ENCODE results near the gene CTDSP1. TPM values are rescaled to one million over a fixed set of nuclear protein-coding genes. Genes with fewer than 3 reads are reported as not detected.

The CTDSP1 gene
- total RNA-seq, 2 experiments from 2014 or later = 64.4 to 69.7 TPM

DNA sequence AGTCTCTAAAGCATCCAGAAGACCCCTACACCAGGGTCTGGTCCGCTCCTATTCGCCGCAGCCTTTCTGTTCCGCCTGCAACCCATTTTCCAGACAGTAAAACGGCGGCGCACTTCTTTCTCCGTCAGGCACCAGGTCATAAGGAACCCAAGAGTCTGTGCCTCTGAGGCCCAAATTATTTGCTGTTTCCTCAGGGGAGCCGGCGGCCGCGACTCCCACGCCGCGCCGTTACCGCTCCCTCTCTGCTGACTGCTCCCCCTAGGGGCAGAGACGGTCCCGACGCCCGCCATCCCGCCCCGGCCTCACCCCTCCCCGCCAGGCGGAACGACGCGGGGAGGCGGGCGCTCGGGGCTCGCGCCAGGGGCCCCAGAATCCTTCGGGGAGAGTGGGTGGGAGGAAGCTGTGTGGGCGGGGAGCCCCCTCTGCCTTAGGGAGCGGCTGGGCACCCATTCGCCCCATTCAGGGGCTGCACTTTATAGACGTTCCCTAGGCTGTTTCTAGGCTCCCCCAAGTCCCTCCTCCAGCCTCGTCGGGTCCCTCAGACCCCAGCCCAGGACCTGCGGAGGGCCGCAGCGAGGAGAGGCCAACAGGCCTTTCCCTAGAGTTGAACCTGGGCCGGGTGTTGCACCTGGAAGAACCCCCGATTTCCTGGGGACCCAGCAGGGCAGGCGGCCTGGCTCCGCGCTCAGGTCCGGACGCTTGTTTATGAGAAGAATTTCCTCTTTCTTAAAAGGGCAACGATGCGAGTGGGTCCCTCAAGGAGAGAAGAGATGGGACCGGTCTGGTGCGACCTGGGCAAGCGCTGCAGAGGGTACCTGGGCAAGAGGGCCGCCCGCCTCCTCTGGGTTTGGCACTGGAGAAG is 3.6 kb upstream of the CTDSP1 start:
- POLR2A ChIA-PET = interaction anchor here (1.5 kb wide), 1 partner anchor 10 kb away, joined by 5 read pairs; no protein-coding TSS in a partner anchor
- H3K27ac Mint-ChIP-seq = peak overlapping the region; percentile 88

DNA sequence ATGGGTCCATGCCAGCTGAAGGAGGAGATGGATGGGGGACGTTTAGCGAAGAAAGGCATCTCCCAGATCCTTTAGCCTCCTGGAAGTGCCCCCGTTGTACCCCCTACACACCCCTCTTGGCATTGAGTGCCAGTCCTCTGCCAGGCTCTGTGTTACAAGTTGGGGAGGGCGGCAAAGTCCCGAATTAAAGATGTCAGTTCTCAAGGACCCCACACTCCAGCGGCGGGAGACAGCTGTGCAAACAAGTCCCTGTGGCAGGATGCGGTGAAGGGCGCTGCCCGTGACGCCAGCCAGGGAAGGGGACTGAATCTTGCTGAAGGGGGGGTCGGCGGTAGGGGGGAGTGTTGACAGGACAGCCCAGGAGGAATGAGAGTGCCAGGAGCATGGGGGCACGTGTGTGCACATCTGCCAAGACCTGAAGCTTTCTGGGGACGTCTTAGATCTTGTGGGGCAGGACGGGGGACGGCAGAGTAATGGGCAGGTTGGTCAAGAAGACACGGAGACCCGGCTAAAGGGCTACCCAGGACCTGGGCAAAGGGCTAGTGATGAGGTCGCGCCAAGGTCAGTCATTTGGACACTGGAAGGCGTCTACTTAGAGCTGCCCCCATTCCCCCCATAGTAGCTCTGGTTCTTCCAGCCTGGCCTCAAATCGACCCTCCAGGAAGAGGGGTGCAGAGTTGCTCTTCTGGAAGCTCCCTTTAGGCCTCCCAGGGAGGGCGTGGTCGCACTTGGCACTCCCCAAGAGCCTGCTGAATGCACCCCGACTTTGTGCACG is 2.8 kb upstream of the CTDSP1 start:
- peak; percentile 81 for DNase-seq
- Mint-ChIP-seq H3K4me3 (peak overlapping the region; percentile 90), H3K27ac (peak overlapping the region; percentile 88), H3K36me3 (peaks cover 1% of the 10 kb centered on the region), H3K27me3 (no peaks in the 10 kb centered on the region), H3K9me3 (no peaks in the 10 kb centered on the region), H3K4me1 (ENCODE audit: low read depth) (peaks cover 43% of the 10 kb centered on the region)
- intact Hi-C loops (cut with micrococcal nuclease) = loop anchor here (1.0 to 5.0 kb wide), 13 partner anchors 9 to 850 kb away; partner anchors contain the start of genes AAMP, BCS1L, CNOT9 and GLB1L
- CTCF ChIA-PET = interaction anchor here (0.8 to 1.5 kb wide), 13 partner anchors 8 to 125 kb away, joined by 3 to 10 read pairs (median 5); no protein-coding TSS in a partner anchor
- POLR2A ChIA-PET = interaction anchor here (1.5 to 1.7 kb wide), 2 partner anchors 9 to 110 kb away, joined by 5 to 10 read pairs; no protein-coding TSS in a partner anchor

More for the DNA sequence above, 3.6 kb upstream of the CTDSP1 start:
- Mint-ChIP-seq H3K4me3 (peak overlapping the region; percentile 90), H3K4me1 (ENCODE audit: low read depth) (peaks cover 34% of the 10 kb centered on the region), H3K9me3 (no peaks in the 10 kb centered on the region), H3K36me3 (peaks cover 1% of the 10 kb centered on the region), H3K27me3 (no peaks in the 10 kb centered on the region)
- CTCF ChIA-PET = interaction anchor here (0.8 to 1.5 kb wide), 13 partner anchors 9 to 124 kb away, joined by 3 to 10 read pairs (median 4); no protein-coding TSS in a partner anchor
- DNase-seq = peak; percentile 96
- intact Hi-C loops (cut with micrococcal nuclease) = loop anchor here (1.0 to 5.0 kb wide), 13 partner anchors 10 to 851 kb away; partner anchors contain the start of genes AAMP, BCS1L, CNOT9 and GLB1L

DNA sequence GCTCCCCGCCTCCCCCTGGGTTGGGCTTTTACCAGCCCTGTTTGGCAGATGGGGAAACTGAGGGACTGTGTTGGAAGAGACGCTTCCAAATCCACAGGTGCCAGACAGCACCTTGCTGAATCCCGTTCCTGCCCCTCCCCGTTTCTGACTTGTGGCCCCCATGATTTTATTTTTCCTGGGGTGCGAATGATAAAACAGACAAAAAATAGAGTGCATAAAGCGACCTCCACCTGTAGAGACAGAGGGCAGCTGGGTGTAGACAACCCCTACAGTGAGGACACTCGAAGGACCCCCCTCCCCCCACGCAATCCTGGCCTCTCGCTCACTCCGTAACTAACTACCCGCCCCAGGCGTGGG is 2.2 kb upstream of the CTDSP1 start:
- Mint-ChIP-seq H3K4me1 (ENCODE audit: low read depth) (peaks cover 43% of the 10 kb centered on the region), H3K36me3 (peaks cover 1% of the 10 kb centered on the region), H3K27me3 (no peaks in the 10 kb centered on the region), H3K27ac (peak overlapping the region; percentile 88), H3K9me3 (no peaks in the 10 kb centered on the region), H3K4me3 (peak overlapping the region; percentile 90)
- ChIA-PET POLR2A (interaction anchor here (1.5 to 1.7 kb wide), 2 partner anchors 8 to 111 kb away, joined by 5 to 10 read pairs; no protein-coding TSS in a partner anchor), CTCF (interaction anchor here (1.2 to 1.5 kb wide), 2 partner anchors 95 to 111 kb away, joined by 7 to 8 read pairs; no protein-coding TSS in a partner anchor)
- intact Hi-C loops (cut with micrococcal nuclease) = loop anchor here (2.0 to 5.0 kb wide), 5 partner anchors 179 to 850 kb away; partner anchors contain the start of genes BCS1L, GLB1L, RNF25 and STK16
- DNase-seq = no peak

DNA sequence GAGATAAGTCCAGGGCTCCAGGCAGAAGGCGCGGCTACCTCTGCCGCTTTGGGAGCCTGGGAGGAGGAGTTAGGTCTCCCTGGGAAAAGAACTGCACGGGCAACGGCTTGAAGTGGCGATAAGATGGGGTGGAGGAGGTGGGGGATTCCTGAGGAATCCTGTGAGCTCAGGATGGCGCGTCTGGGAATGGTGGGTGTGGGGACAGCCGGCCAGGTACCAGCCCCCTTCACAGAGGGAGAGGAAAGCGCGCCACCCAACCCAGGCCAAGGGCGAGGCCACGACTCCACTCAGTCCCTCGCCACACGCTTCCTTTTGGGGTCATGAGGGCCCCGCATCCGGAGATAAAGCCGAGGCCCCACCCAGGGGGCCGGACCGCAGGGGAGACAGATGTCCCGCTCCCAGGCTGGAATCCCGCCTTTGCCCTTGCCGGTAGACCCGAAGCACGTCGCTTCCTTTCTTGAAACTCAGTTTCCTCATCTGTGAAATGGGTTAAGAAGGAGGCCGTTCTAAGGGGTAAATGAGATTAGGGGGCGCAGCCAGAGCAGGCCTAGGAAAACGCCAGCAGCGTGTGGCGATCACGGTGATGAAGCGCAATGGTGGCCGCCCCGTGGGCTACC is 1.7 kb upstream of the CTDSP1 start:
- Mint-ChIP-seq H3K9me3 (no peaks in the 10 kb centered on the region), H3K27me3 (no peaks in the 10 kb centered on the region), H3K4me1 (ENCODE audit: low read depth) (peaks cover 43% of the 10 kb centered on the region), H3K36me3 (peaks cover 1% of the 10 kb centered on the region), H3K4me3 (peak overlapping the region; percentile 90), H3K27ac (peak overlapping the region; percentile 88)
- ChIA-PET CTCF (interaction anchor here (1.2 kb wide), 1 partner anchor 111 kb away, joined by 7 read pairs; no protein-coding TSS in a partner anchor), POLR2A (interaction anchor here (1.7 kb wide), 1 partner anchor 111 kb away, joined by 10 read pairs; no protein-coding TSS in a partner anchor)
- intact Hi-C loops (cut with micrococcal nuclease) = loop anchor here (2.0 to 5.0 kb wide), 6 partner anchors 179 to 849 kb away; partner anchors contain the start of genes BCS1L, CNPPD1, GLB1L and RNF25
- DNase-seq = peak; percentile 69

DNA sequence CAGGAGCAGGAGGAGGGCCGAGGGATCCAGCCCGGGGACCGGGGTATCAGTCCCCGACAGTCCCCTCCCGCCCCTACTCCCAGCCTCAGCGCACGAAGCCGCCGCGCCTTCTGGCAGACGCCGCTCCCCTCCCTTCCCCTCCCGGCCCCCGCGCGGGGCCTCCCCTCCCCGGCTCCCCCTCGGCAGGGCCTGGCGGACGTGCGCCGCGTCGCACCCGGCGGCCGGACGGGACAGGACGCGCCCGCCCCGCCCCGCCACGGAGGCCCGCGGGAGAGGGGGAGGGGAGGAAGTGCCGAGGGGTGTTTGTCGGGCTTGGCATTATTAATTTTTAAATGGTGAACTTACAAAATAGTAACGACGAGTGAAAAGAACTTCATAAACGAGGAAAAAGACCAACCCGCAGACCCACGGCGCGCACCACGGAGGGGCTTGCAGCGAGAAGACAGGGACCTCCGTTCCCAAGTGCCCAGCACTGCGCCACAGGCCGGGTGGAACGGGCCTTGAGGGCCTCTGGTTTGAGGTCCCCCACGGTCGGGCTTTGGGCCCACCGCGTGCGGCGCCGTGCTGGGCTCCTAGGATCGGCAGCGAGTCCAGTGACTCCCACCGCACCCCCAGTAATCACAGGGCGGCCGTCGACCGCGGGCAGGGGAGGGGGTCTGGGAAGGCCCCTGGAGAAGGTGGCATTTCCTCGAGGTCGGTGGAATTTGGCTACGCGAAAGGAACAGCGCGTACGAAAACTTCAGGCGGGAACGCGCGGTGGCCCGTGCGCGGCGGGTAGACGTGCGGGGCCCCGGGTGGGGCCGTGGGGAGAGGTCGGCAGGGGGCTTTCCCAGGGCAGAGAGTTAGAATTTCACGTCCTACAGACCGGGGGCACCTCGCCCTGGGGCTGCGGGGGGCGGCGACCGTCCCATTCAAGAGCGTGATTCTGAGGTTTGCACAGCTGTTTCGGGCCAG is 954 bp upstream of the CTDSP1 start:
- peak; percentile 82 for DNase-seq
- ChIA-PET POLR2A (interaction anchor here (1.7 kb wide), 1 partner anchor 112 kb away, joined by 10 read pairs; no protein-coding TSS in a partner anchor), CTCF (no interaction called here)
- Mint-ChIP-seq H3K36me3 (peaks cover 9% of the 10 kb centered on the region), H3K9me3 (no peaks in the 10 kb centered on the region), H3K4me1 (ENCODE audit: low read depth) (peaks cover 48% of the 10 kb centered on the region), H3K27me3 (no peaks in the 10 kb centered on the region), H3K27ac (peak overlapping the region; percentile 88), H3K4me3 (peak overlapping the region; percentile 90)
- intact Hi-C loops (cut with micrococcal nuclease) = loop anchor here (1.0 to 5.0 kb wide), 4 partner anchors 274 to 849 kb away; partner anchors contain the start of genes CNPPD1, GLB1L, RNF25 and STK16

DNA sequence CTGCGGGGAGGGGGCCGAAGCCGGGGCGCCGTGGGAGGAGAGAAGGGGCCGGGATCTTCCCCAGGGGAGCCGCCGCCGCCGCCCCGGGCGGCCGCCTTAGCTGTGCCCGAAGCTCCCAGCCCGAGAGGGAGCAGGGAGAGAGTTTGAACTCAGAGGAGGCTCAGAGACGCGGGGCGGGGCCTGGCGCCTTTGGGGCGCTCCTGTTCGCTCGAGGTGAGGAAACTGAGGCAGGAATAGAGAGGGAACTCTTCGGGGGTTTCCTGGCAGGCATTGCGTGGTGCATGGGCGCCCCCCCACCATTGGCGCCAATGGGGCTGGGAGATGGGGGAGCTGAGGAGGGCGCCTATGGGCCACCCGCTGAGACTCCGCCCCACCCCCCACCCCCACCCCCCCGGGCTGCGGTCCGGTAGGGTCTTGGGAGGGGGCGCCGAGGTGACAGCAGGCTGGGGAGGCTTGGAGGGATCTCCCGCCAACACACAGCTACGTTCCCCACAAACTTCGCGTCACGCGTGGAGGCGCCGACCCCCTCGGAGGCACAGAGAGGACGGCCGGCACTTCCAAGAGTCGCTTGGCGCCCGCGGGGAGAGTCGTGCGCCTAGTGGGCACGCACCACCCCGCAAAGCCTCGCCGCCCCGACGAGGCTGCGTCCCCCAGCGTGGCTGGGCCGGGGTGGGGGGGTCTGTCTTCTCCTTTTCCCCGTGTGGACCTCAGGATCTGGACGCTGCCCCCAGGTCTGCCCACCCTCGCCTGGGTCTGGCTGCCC is 680 bp downstream of the CTDSP1 start:
- CTCF ChIA-PET = interaction anchor here (0.6 to 1.3 kb wide), 6 partner anchors 43 to 259 kb away, joined by 3 to 6 read pairs (median 3); partner anchors contain the start of genes BCS1L, CATIP and ZNF142
- H3K27ac Mint-ChIP-seq = peak overlapping the region; percentile 90

DNA sequence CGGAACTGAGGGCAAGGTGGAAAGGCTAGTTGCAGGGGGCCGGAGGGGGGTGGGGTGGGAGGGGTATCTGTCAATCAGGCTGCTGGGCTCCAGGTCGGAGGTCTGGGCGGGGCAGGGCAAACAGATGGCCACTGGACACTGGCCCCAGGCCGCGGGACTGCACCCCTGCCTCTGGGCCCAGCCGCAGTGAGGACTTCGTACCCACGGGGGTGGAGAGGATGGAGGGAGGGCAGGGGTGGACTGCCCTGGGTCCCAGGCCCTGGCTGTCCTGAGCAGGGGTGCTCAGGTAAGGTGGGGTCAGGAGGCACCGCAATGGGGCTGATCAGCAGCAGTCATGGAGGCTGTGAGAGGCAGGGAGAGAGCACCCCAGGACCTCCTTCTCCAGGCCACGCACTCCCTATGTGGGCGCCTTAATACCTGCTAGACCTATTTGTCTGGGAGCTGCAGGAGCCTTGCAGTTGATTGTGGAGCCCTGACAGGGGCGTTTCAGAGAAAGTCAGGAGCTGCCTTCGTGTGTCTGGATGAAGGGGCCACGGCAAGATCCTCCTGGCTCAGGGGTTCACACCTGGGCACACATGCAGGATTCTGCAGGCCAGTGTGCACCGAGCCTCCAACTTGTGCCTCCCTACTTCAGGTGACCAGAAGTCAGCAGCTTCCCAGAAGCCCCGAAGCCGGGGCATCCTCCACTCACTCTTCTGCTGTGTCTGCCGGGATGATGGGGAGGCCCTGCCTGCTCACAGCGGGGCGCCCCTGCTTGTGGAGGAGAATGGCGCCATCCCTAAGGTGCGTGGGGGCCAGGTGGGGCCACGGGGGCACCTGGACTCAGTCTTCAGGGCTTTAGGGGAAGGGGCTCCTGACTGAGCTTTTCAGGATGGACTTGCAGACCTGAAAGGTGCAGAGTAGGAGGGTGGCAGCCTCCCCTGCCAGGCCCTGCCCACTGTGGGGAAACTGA is 1.5 kb downstream of the CTDSP1 start:
- H3K27ac Mint-ChIP-seq = peak overlapping the region; percentile 90
- DNase-seq = no peak
- POLR2A ChIA-PET = interaction anchor here (1.1 to 1.4 kb wide), 3 partner anchors 110 to 258 kb away, joined by 3 read pairs; partner anchors contain the start of genes BCS1L and ZNF142
- H3K9me3 Mint-ChIP-seq = no peaks in the 10 kb centered on the region
- H3K4me1 Mint-ChIP-seq (ENCODE audit: low read depth) = peaks cover 48% of the 10 kb centered on the region
- H3K27me3 Mint-ChIP-seq = no peaks in the 10 kb centered on the region
- peaks cover 14% of the 10 kb centered on the region for H3K36me3 Mint-ChIP-seq
- intact Hi-C loops (cut with micrococcal nuclease) = no loop called here
- H3K4me3 Mint-ChIP-seq = peak overlapping the region; percentile 91
- CTCF ChIA-PET = interaction anchor here (0.8 to 1.4 kb wide), 4 partner anchors 65 to 114 kb away, joined by 3 to 6 read pairs (median 5); partner anchors contain the start of gene TMBIM1

More for the DNA sequence above, 680 bp downstream of the CTDSP1 start:
- POLR2A ChIA-PET = interaction anchor here (1.1 to 1.2 kb wide), 2 partner anchors 169 to 259 kb away, joined by 3 read pairs; partner anchors contain the start of genes BCS1L and ZNF142
- H3K36me3 Mint-ChIP-seq = peaks cover 14% of the 10 kb centered on the region
- H3K27me3 Mint-ChIP-seq = no peaks in the 10 kb centered on the region
- peak overlapping the region; percentile 91 for H3K4me3 Mint-ChIP-seq
- intact Hi-C loops (cut with micrococcal nuclease) = no loop called here
- peak; percentile 46 for DNase-seq
- H3K9me3 Mint-ChIP-seq = no peaks in the 10 kb centered on the region
- peaks cover 44% of the 10 kb centered on the region for H3K4me1 Mint-ChIP-seq (ENCODE audit: low read depth)

DNA sequence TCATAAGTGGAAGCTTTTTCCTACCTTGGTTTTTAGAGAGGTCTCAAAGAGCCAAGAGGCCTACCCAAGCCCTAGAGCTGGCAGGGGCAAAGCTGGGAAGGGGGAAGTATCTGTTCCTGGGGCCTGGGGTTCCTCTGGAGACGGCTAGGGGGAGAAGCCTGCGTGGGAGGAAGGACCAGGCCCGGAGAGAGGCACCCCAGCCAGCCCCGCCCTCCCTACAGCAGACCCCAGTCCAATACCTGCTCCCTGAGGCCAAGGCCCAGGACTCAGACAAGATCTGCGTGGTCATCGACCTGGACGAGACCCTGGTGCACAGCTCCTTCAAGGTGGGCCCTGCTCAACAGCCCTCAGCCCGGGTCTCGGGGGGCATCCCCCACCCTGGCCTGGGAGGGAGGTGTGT is 2.2 kb downstream of the CTDSP1 start:
- peaks cover 46% of the 10 kb centered on the region for H3K4me1 Mint-ChIP-seq (ENCODE audit: low read depth)
- H3K4me3 Mint-ChIP-seq = peak overlapping the region; percentile 91
- ChIA-PET POLR2A (interaction anchor here (1.4 kb wide), 1 partner anchor 111 kb away, joined by 3 read pairs; no protein-coding TSS in a partner anchor), CTCF (interaction anchor here (1.2 to 1.4 kb wide), 2 partner anchors 64 to 110 kb away, joined by 5 read pairs; partner anchors contain the start of gene TMBIM1)
- intact Hi-C loops (cut with micrococcal nuclease) = no loop called here
- no peak for DNase-seq
- no peaks in the 10 kb centered on the region for H3K27me3 Mint-ChIP-seq
- no peaks in the 10 kb centered on the region for H3K9me3 Mint-ChIP-seq
- peaks cover 14% of the 10 kb centered on the region for H3K36me3 Mint-ChIP-seq
- H3K27ac Mint-ChIP-seq = peak overlapping the region; percentile 24

DNA sequence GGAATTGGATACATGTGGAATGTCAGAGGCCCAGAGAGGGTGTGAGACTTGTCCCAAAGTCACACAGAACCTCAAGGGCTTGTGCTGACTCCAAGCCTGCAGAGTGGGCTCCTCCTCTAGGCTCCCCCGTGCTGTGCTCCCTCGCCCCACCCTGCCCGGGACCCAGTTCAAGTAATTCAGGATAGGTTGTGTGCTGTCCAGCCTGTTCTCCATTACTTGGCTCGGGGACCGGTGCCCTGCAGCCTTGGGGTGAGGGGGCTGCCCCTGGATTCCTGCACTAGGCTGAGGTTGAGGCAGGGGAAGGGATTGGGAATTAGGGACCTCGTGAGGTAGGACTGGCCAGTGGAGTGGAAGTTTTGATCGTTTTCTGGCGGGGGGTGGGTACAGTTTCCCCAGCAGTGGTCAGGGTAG is 2.8 kb downstream of the CTDSP1 start:
- ChIA-PET POLR2A (interaction anchor here (1.4 kb wide), 1 partner anchor 111 kb away, joined by 3 read pairs; no protein-coding TSS in a partner anchor), CTCF (interaction anchor here (1.2 to 1.4 kb wide), 2 partner anchors 64 to 110 kb away, joined by 5 read pairs; partner anchors contain the start of gene TMBIM1)
- H3K4me1 Mint-ChIP-seq (ENCODE audit: low read depth) = peaks cover 45% of the 10 kb centered on the region
- H3K27me3 Mint-ChIP-seq = peaks cover 4% of the 10 kb centered on the region
- H3K4me3 Mint-ChIP-seq = no peak overlapping the region
- H3K27ac Mint-ChIP-seq = no peak overlapping the region
- H3K36me3 Mint-ChIP-seq = peaks cover 18% of the 10 kb centered on the region
- no peak for DNase-seq
- intact Hi-C loops (cut with micrococcal nuclease) = no loop called here
- no peaks in the 10 kb centered on the region for H3K9me3 Mint-ChIP-seq

Data from activated CD4-positive, alpha-beta memory T cell treated with anti-CD3 and anti-CD28 coated beads for 36 hours (primary cell).